Progenitor cell of endocrine pancreas (in vitro differentiated cells): ENCODE measurements around the gene SLC36A2. TPM values are rescaled to one million over a fixed set of nuclear protein-coding genes. Genes with fewer than 3 reads are reported as not detected.

ENCODE experiments used
- DNase-seq: peaks from one replicate; pipeline ENCODE4 v3.0.0; 2021; ENCODE audit warnings: low spot score; ENCODE audit not compliant: unreplicated experiment
- H3K27ac Mint-ChIP-seq: 2 replicates; pipeline ENCODE4 v1.8.0; 2021; ENCODE audit warnings: mild to moderate bottlenecking, moderate library complexity, mixed read lengths
- H3K27me3 Mint-ChIP-seq: 2 replicates; pipeline ENCODE4 v1.8.0; 2021; ENCODE audit warnings: mixed read lengths
- H3K36me3 Mint-ChIP-seq: 2 replicates; pipeline ENCODE4 v1.8.0; 2022; ENCODE audit warnings: mixed read lengths; ENCODE audit not compliant: insufficient read depth
- H3K4me1 Mint-ChIP-seq: 2 replicates; pipeline ENCODE4 v1.8.0; 2021; ENCODE audit warnings: low read depth, mixed read lengths
- H3K4me3 Mint-ChIP-seq: 2 replicates; pipeline ENCODE4 v1.8.0; 2021; ENCODE audit warnings: low read depth, mild to moderate bottlenecking, moderate library complexity, mixed read lengths
- H3K9me3 Mint-ChIP-seq: 2 replicates; pipeline ENCODE4 v1.8.0; 2021; ENCODE audit warnings: low read depth, mixed read lengths
- CTCF ChIP-seq: fragments of 200-600 bp; sonication (generic); IDR thresholded peaks from one replicate; pipeline ENCODE4 v1.5.0; 2021; ENCODE audit warnings: antibody characterized with exemption, mild to moderate bottlenecking; ENCODE audit not compliant: unreplicated experiment
- total RNA-seq: library from RNA; stranded (reverse); gene quantifications from 2 replicates; pipeline ENCODE4 v1.2.1, GENCODE V29; 2021

The SLC36A2 gene
- total RNA-seq, 1 donor from 2014 or later: not detected

- TF ChIP-seq CTCF: no peak
- no peaks in the 10 kb centered on the region for H3K4me1 Mint-ChIP-seq
- DNase-seq: no peak
- no peaks in the 10 kb centered on the region for H3K36me3 Mint-ChIP-seq
- no peaks in the 10 kb centered on the region for H3K27me3 Mint-ChIP-seq
- no peak overlapping the region for H3K4me3 Mint-ChIP-seq
- H3K27ac Mint-ChIP-seq: no peak overlapping the region
- no peaks in the 10 kb centered on the region for H3K9me3 Mint-ChIP-seq
Measured at GRCh38 chr5:151280443-151280842, 66.9 kb downstream of the SLC36A2 start.

- no peaks in the 10 kb centered on the region for H3K9me3 Mint-ChIP-seq
- DNase-seq: no peak
- H3K27me3 Mint-ChIP-seq: no peaks in the 10 kb centered on the region
- peaks cover 9% of the 10 kb centered on the region for H3K4me1 Mint-ChIP-seq
- no peak overlapping the region for H3K27ac Mint-ChIP-seq
- TF ChIP-seq CTCF: no peak
- H3K36me3 Mint-ChIP-seq: no peaks in the 10 kb centered on the region
- no peak overlapping the region for H3K4me3 Mint-ChIP-seq
Measured at GRCh38 chr5:151278845-151279244, 68.5 kb downstream of the SLC36A2 start.

- no peaks in the 10 kb centered on the region for H3K9me3 Mint-ChIP-seq
- DNase-seq: no peak
- no peak for TF ChIP-seq CTCF
- no peak overlapping the region for H3K4me3 Mint-ChIP-seq
- no peaks in the 10 kb centered on the region for H3K27me3 Mint-ChIP-seq
- H3K27ac Mint-ChIP-seq: no peak overlapping the region
- H3K4me1 Mint-ChIP-seq: peaks cover 9% of the 10 kb centered on the region
- H3K36me3 Mint-ChIP-seq: no peaks in the 10 kb centered on the region
Measured at GRCh38 chr5:151275803-151276202, 71.6 kb downstream of the SLC36A2 start.

GRCh38 chr5:151274666-151275065 is 72.7 kb downstream of the SLC36A2 start:
- no peaks in the 10 kb centered on the region for H3K27me3 Mint-ChIP-seq
- H3K27ac Mint-ChIP-seq: peak overlapping the region; percentile 12
- H3K4me3 Mint-ChIP-seq: no peak overlapping the region
- no peaks in the 10 kb centered on the region for H3K36me3 Mint-ChIP-seq
- H3K4me1 Mint-ChIP-seq: peaks cover 9% of the 10 kb centered on the region
- TF ChIP-seq CTCF: no peak
- H3K9me3 Mint-ChIP-seq: no peaks in the 10 kb centered on the region
- no peak for DNase-seq

- Mint-ChIP-seq H3K36me3 (peaks cover 11% of the 10 kb centered on the region), H3K27ac (no peak overlapping the region), H3K27me3 (no peaks in the 10 kb centered on the region), H3K9me3 (no peaks in the 10 kb centered on the region), H3K4me3 (no peak overlapping the region), H3K4me1 (peaks cover 11% of the 10 kb centered on the region)
- DNase-seq: no peak
- no peak for TF ChIP-seq CTCF
Measured at GRCh38 chr5:151271336-151271735, 76.0 kb downstream of the SLC36A2 start.

- peaks cover 11% of the 10 kb centered on the region for H3K4me1 Mint-ChIP-seq
- no peaks in the 10 kb centered on the region for H3K9me3 Mint-ChIP-seq
- no peak overlapping the region for H3K27ac Mint-ChIP-seq
- peaks cover 11% of the 10 kb centered on the region for H3K36me3 Mint-ChIP-seq
- no peak for TF ChIP-seq CTCF
- no peaks in the 10 kb centered on the region for H3K27me3 Mint-ChIP-seq
- H3K4me3 Mint-ChIP-seq: no peak overlapping the region
- no peak for DNase-seq
Measured at GRCh38 chr5:151270599-151270998, 76.8 kb downstream of the SLC36A2 start.
